GM21360 (cell line): Measurements from ENCODE around the gene PEAK1.

ENCODE experiments used
- ATAC-seq: cut with Tn5 transposase; IDR thresholded peaks from one replicate; pipeline ENCODE4 v1.9.1; 2021; ENCODE audit warnings: mild to moderate bottlenecking, moderate library complexity; ENCODE audit not compliant: unreplicated experiment

The PEAK1 gene

DNA sequence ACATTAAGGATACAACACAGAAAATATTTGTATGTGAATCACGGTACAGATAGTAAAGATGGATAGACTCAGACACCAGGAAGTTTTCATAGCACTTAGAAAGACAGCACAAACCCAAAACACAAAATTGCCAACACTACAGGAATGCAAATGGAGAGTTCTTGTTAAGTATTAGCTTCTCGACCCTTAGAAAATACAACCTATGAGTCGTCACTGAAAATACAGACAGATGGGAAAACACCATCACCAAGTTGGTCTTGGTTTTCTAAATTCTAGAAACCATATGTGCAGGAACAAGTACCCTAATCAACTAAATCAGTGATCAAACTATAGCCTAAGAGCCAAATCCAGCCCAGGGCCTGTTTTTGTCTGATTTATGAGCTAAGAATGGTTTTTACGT is 50.7 kb downstream of the PEAK1 start:
- ATAC-seq = no peak

DNA sequence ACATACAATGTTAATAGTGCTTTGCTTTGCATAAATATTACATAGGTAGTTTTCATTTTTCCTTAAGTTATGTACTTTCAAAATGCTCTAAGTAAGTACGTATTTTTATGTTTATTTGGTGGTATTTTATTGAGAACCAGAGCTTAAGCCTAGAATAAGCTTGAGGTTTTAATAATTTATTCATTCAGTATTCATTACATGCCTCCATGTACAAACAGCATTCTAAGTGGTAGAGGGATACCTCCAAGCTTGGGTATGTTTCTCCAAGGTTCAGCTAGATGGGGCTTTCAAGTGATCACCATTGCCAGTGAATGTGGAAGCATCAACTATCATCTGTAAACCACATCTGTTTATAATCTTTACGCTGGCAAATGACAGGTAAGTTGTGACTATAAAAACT is 52.3 kb downstream of the PEAK1 start:
- no peak for ATAC-seq

DNA sequence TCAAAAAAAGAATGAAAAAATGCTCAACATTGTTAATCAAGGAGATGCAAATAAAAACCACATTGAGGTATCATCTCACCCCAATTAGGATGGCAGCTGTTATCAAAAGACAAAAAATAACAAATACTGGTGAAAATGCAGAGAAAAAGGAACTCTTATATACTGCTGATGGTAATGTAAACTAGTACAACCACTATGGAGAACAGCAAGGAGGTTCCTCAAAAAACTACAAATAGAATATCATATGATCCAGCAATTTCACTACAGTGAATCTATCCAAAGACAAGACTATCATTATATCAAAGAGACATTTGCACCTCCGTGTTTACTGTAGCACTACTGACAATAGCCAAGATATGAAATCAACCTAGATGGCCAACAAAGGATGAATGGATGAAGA is 58.4 kb downstream of the PEAK1 start:
- ATAC-seq = no peak

DNA sequence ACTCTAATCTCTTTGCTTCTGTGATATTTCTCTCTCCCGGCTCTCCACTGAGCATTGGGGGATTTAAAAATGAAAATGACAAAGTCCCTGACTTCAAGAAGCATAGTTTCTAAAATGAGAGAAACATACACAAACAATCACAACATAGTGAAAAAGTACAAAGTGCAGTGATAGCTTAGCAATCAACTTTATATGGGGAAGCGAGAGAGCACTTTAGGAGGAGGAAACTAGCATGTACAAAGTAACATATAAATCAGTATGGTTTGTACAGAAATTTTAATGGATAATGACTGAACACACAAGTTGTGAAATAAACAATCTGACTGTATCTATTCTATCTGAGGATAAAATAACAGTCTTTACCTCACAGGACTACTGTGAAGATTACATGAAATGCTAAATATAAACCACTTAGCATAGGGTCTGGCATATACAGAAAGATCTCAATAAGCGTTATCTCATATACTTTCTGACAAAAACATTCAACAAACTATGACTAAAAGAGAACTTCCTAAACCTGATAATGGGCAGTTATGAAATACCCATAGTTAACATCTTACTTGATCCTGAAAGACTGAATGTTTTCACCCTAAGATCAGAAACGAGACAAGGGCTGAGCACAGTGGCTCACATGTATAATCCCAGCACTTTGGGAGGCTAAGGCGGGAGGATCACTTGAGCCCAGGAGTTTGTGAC is 61.2 kb downstream of the PEAK1 start:
- ATAC-seq = no peak

DNA sequence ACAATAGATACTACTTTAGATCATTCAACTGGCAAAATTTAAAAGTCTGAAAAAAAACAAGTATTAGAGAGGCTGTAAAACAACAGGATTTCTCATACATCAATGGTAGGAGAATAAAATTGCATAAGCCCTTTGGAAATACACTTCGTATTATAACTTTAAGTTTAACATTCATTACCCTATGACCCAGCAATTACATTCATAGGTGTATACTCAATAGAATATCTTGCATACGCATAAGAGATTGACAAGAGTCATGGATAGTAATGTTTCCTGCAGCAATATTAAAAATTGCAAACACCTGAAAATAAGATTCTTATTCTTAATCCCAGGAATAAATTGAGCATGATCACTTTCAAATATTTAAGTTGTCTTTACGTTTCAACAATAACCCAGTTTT is 63.6 kb downstream of the PEAK1 start:
- ATAC-seq = no peak

DNA sequence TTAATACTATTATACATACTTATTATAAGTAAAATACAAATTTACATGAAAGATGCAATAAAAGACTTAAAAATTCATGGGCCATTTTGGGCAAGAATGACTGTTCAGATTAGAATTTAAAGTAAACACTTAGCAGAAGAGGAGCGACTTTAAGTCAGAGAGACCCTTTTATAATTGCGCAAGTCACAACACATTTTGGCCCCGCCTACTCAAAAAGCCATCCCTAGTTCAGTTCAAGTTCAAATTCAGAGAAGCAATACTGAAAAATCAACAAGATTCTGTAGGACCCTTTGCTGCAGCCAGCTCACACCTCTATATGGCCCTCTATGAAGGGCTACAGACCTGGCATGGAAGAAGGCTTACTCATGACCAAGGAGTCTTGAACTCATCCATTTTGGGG is 64.6 kb downstream of the PEAK1 start:
- ATAC-seq = no peak

DNA sequence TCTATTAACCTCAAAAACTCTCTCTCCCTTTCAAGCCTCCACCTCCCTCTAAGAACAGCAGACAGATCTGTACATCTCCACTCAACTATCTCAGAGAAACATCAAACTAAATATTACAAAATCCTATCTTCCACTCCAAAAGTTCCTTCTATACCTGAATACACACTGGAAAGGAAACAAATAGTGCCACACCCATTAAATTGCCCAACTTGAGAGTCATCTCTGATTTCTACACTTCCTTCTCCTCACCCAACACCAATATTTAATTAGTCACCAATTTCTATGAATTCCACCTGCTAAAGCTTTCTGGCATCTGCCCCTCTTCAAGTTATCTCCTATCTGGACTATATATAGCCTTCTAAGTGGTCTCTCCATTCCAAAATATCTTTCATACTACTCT is 65.8 kb downstream of the PEAK1 start:
- ATAC-seq = no peak

DNA sequence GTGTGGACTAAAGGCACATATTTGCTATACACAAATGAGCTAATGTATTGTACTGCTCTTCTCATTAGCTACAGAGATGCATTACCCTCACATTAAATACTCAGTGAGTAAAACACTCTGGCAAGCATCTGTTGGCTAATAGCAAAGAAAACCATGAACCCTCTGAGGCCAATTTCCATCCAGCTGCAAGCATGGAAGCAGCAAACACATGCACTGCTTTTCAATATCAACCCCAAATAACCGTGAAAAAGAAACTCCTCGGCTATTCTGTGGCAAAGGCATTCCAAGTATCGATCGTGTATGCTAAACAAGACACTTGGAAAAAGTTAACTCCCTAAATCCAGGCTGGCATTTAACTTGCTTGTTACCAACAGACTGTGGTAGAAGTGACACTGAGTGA is 67.0 kb downstream of the PEAK1 start:
- no peak for ATAC-seq

DNA sequence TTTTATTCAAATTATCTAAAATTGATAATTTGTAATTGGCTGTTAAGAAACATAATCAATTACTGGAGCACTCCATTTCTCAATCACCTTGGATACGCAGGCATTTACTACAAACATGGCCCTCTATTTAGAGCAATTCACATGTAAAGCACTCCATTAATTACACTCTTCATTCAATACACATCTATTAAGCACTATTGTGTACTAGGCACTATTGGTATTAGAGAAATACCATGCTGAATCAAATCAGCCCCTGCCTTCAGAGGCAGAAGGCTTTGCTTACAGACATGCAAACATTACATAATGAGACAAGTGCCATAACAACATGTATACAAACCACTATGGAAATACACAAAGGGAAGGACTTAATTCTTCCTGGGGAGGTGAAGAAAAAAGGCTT is 69.1 kb downstream of the PEAK1 start:
- no peak for ATAC-seq

DNA sequence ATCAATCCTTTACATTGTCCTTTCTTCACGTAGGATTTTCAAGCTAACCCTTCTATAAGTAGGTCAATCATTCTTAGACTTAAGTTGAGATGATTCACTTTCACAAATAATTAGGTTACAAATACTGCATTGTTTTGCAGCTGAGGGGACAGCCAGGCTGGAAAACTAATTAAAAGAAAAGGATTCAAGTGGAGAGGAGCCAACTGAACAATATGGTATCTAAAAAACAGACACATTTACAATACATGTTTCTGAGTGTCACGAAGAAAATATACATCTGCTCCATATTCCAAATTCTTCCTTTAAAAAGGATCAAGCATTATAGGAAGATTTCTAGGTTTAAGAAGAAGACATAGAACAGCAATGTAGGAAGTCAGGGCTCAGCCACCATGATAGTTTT is 70.2 kb downstream of the PEAK1 start:
- ATAC-seq = no peak

DNA sequence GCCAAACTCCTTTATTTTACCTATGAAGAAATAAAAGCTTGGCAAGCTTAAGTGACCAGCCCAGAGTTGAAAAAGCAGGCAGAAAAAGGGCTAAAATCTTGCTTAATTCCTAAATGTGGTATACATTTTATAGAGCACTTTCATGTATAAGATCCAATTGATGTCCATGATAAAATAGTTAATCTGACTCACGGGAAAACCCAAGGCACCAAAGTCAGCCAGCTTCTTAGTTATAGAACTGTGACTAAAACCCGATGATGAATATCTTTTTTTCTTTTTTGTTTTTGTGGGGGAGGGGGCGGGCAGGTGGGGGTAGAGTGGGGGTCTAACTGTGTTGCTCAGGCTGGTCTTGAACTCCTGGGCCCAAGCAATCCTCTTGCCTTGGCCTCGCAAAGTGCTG is 71.4 kb downstream of the PEAK1 start:
- ATAC-seq = no peak

DNA sequence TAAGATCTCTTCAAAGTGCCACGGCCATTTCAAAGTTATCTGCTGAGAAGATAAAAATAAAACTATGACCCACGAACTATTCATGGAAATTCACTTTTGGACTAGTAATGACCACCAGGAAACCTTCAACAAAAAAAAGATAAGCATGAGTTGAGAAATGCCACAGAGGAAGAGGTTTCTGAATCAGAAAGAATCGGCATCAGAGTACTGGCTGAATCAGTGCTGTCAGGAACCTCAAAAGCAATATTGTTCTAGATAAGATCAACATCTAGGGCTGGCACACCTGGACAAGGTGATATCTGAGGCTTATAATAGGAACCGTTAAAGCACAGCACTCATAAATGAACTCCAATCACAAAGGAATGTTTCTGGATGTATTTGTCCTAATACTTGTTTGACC is 72.7 kb downstream of the PEAK1 start:
- ATAC-seq = no peak

DNA sequence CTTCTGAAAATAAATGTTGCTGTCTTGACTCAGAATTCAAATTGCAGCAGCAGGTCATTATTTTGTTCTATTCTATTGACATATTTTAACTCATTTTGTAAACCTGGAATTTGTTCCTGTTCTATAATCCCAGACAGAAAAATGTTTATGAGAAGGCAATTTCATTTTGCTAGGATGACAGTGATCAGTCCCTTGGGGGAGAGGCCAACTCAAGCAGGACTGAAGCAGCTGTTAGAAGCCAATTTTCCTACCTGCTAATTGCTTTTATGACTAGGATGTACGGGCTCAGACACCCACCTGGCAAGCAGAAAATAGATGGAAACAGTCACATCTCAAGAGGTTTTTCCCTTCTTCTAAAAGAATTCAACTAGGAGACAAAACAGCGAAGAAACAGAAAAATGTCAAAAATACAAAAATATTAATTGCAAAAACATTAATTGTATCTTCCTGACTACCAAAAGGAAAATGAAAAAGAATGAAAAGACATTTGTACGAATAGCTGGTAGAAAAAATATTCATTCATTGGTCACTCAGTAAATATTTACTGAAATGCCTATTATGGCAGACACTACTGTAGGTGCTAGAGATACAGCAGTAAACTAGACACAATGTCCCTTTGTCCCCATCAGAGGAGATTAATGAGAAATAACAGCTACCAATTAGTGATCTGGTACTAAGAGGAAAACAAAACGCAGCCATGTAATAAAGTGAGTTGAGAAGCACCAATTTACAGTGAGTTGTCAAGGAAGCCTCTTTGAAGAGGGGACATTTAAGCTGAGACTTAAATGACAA is 73.5 kb downstream of the PEAK1 start:
- no peak for ATAC-seq

DNA sequence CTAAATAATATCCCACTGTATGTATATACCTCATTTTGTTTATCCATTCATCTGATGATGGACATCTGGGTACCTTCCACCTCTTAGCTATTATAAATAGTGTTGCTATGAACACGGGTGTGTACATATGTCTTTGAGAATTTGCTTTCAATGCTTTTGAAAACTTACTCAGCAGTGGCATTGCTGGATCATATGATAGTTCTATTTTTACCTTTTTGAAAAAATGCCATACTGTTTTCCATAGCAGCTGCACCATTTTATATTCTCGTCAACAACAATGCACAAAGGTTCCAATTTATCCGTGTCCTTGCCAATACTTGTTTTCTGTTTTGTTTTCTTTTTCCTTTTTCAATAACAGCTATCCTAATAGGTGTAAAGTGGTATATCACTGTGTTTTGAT is 77.1 kb downstream of the PEAK1 start:
- ATAC-seq = no peak

DNA sequence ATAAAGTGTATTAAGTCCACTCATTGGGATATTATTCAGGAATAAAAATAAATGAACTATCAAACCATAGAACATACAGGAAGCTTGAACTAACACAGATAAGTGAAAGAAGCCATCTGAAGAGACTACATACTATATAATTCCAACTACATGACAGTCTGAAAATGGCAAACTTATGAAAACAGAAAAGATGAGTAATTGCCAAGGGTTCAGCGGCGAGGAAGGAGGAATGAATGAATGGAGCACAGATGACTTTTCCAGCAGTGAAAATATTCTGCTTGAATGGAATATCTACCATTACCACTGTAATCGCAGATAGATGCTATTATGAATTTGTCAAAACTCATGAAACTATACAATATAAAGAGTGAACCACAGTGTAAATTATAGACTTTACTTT is 79.7 kb downstream of the PEAK1 start:
- no peak for ATAC-seq

DNA sequence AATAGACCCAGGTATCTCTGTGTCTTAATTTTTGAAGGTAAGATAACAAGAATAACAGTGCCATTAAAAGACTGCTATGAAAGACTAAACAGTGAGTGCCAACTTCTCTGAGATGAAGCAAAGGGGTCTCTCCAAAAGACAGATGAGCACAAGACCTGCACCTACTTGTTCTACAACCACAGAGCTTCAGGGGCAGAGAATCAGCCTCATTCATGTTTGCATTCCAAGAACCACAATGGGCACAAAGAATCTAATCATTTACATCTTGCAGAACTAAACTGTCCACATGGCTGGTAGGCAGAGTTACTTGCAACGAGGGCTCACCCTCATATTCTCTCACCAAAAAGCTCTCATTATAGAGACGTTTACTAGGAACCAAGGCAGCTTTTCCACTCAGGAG is 83.9 kb downstream of the PEAK1 start:
- no peak for ATAC-seq

DNA sequence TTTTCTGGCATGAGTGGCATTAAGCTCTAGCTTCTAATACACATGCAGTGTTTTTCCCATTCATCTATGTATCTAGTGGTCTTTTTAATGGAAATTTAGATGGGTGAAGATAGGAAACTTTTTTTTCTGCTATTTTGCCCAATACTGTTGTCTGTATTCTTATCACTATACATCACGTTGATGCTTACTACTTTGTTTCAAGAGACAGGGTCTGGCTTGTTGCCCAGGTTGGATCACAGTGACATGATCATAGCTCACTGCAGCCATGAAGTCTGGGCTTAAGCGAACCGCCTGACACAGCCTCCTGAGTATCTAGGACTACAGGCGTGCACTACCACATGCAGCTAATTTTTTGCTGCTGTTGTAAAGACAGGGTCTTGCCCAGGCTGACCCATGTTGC is 84.6 kb downstream of the PEAK1 start:
- no peak for ATAC-seq

DNA sequence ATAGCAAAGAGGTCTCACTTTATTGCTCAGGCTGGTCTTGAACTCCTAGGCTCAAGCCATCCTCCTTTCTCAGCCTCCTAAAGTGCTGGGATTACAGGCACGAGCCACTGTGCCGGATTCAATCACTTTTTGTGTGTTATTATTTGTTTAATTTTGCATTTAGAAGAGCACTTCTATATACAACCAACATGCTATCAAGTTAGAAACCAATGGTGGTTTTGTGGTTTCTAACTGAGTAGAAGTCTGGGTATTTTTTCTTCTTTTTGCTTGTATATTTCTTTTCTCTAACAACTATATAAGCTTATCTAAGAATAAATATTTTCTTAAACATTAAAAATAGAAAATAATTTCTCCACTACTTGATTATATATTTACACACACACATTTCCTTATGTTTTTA is 86.7 kb downstream of the PEAK1 start:
- no peak for ATAC-seq

DNA sequence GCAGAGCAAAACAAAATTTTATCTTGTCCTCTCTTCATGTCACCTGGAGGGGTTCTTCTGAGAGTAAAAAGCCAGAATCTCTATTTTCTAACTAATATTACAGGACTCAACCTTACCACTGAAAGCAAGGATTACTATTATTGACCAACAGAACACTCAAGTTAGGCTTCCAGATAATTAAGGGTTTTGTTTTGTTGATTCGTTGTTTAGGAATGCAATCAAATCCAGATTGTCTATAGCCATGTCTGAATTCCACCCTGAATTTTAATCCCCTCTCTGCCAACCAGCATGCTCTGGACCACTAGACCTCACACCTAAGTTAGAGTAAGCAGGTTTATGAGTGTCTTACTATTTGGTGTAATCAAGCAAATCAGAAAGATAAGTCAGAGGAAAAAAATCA is 90.7 kb downstream of the PEAK1 start:
- ATAC-seq = no peak

DNA sequence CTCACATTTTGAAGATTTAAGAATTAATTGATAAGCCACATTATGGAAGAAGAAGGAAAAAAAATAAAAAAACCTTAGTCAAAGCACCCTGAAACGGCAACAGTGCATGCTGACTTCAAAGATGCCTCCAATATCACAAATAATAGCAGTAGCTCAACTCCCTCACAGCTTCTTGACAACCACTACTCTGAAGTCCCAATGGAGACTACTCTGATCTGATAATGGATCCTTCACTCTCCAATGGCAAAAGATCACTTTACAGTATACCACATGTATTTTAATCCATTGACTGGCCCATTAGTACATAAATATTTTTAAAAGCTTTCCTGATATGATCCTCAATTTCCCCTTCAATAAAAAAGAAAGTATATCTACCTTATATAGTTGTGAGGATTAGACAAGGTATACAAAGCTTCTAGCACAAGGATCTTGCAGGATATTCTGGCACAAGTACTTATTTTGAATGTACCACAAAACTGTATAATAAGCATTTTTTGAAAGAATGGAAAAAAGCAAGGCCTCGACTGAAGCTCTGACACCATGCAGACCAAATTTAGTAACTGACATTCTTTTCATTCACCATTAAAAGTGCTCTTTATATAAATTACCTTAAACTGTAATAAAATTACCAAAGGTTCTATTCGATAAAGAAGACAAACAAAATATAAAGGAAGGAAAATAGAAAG is 91.9 kb downstream of the PEAK1 start:
- ATAC-seq = no peak

DNA sequence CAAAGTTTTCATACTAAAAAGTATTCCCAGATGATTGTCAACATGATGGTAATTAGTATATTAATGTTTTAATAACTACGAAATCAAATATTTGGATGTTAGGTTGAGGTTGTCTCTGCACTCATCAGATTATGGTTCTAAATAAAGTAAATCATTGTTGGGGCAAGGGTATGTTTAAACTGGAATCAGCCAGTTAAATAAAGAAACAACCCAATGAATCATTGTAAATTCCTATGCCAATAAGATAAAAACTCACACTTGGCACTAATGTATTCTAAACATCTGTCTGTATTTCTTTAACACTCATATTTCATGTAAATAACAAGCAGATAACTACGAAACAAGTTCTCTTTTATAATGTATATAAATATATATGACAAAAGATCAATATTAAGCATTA is 92.7 kb downstream of the PEAK1 start:
- no peak for ATAC-seq

DNA sequence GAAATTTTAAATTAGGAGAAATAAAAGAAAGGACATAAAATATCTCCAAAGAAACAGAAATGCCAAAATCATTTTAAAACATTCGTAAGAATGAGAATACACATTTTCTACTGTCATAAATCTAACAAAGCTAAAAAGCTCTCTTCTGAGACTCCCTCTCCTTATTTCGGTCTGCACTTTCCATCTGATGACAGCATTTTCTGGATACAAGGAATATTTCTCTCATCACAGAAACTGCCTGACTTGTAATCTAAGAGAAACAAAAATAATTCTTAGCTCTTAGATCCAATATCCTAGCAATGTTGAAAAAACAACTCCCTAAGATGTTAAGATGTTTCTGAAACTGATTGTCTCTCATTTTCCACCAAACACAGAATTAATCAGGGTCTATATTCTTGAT is 93.5 kb downstream of the PEAK1 start:
- ATAC-seq = no peak
